HG03354 (cell line): ENCODE data around the gene PDE4D.
"Not testable (repeated sequence)": the region's sequence is repeated elsewhere in the genome, so short reads cannot be mapped to it uniquely, and the experiment has no call there.

Experiments
- ATAC-seq: cut with Tn5 transposase; IDR thresholded peaks from one replicate; pipeline ENCODE4 v1.9.1; 2021; ENCODE audit warnings: mild to moderate bottlenecking; ENCODE audit not compliant: unreplicated experiment, poor library complexity, severe bottlenecking

PDE4D gene

GRCh38 chr5:59330680-59331079, 562.8 kb downstream of the PDE4D start:
- no peak for ATAC-seq

- no peak for ATAC-seq
Measured at GRCh38 chr5:59328709-59329296, 564.7 kb downstream of the PDE4D start.

DNA sequence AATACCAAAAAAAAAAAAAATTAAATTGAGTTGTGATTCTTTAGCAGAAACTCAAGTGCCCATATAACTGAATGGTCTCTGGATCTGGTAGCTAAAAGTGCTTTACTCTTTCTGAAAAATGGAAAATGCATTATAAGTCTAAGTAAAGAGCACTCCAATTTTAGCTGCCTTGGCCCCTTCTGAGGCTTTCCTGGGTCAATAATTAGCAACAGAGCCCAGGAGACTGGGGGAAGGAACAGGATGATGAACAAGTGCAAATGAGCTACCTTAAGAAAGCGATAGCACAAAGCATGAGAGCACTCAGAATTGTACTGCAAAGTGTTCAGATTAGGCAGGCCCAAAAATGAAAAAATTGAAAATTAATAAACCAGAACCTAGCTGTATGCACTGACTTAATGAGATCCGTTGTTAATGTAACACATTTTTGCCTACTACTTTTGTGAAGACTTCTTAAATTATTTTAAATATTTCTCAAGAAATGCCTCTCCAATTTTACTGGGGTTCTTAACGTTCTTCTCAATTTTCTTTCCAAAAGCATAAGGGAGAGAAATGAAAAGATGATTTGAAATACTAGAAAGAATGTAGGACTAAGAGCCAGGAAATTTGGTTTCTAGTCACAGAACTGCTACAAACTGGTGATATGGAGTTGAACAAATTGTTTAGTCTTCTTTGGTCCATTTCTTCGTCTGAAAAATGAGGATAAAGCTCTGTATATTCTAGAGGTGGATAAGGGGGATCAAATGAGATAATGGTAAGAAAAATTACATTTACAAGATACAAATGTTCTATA, 566.1 kb downstream of the PDE4D start:
- ATAC-seq, result no peak

DNA sequence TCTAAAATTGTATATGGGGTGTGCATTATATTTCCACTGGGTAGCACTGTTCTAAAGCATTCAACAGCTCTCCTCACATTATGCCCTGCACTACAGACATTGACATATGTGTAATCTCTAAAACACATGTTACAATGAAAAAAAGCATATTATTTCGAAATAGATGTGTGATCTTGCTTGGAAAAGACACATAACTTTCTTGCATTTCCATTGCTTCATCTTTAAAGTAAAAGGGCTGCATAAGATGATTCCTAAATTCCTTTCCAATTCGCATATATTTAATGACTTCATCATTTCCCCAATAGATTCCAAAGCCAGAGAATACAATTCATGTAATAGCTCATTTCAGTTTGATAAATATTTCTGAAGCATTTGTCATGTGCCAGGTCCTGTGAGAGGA, 566.9 kb downstream of the PDE4D start:
- ATAC-seq, result no peak

- ATAC-seq, result no peak
Measured at GRCh38 chr5:59325070-59325469, 568.5 kb downstream of the PDE4D start.

- ATAC-seq, result no peak
Measured at GRCh38 chr5:59322894-59323293, 570.6 kb downstream of the PDE4D start.

DNA sequence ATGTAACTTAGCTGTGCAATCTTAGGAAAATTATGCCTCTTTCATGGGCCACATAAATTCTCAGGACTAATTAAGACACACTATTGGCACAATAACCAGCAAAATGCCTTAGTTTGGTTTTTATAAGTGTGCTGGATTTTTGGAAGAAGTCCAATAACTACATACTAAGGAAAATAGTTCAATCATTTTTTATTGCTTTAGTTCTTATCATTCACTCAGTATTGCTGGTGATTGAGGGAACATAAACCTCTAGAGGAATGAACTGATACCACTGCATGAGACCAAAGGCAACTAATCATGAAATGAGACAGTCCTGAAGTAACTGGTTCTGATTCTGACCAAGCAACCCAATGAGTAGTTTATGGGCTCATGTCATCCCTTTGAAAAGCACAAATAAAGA, 571.5 kb downstream of the PDE4D start:
- no peak for ATAC-seq

DNA sequence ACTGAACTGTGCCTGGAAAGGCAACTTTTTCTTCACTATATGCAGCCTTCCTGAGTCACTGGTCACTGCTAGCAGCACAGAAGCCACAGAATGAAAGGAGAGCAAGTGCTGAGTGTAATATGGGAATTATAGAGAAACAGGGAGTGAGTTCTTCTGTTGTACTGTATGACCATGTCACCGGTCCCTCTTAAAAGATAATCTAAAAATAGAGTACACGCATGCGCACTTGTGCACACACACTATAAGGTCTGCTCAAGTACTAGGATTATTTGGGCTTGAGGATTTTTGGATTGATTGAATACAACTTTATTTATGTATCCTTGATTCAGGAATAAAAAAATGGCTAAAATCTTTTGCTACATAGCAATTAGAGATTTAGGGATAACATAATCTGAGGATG, 571.9 kb downstream of the PDE4D start:
- ATAC-seq, result no peak

- ATAC-seq, result no peak
Measured at GRCh38 chr5:59320420-59320819, 573.1 kb downstream of the PDE4D start.

DNA sequence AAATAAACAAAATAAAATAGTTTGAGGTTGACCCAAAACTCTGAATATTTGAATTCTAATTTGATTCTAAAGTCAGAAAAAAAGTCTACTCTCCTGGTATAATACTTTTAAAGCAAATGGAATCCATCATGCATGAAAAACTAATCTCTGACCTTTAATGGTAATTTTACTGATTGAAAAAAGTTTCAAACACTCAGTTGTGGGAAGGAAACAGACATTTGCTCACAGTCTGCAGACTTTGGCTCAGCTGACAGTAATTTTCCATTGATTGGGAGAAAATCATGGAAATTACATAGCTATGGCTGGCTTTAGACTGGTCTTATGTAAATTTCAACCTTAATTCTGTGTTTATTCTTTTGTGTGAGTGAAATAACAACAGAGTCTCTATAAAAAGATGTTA, 574.3 kb downstream of the PDE4D start:
- ATAC-seq, result no peak

DNA sequence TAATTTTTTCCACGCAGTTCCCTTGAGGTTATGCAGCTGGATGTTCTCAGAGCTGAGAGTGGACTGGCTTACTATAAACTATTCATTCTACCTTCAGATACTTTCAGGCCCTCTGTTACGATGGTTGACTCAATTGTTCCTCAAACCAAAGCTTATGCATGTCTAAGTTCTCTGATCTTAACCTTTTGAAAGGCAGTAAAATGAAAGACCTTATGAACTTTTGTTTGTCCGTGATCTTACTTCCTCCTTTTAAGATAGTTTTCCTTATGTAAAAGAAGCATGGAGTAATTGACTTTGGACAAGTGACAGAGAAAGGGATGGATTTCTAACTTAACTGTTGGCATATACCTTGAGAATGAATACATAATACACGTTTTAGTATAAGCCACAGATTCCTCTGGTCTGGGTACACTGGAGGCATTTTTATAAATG, 575.7 kb downstream of the PDE4D start:
- no peak for ATAC-seq

GRCh38 chr5:59317023-59317773, 576.3 kb downstream of the PDE4D start:
- no peak for ATAC-seq

DNA sequence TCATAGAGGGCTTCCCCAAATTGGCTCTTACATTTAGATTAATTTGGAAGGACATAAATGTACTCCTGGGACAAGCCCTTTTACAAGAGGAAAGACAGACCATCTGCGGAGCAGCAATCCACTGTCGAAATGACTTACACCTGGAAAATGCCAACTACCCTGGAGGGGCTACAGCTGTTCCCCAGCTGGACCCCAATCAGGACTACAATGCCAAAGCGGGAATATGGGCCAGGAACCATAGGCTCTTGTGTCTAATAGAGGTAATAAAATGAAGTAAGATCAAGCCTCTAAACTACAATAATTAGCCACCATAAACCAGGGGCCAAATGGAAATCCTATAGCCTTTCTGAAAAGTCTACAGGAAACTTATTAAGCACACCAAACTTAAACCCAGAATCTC, 581.3 kb downstream of the PDE4D start:
- no peak for ATAC-seq

DNA sequence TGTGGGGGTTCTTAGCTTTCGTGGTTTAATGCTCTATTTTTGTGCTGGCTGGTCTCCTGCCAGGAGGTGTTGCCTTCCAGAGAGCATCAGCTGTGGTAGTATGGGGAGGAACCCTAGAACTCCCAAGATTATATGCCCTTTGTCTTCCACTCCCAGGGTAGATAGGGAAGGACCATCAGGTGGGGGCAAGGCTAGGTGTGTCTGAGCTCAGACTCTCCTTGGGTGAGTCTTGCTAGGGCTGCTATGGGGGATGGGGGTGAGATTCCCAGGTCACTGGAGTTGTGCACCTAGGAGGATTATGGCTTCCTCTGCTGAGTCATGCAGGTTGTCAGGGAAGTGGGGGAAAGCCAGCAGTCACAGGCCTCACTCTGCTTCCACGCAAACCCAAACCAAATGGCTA, 584.8 kb downstream of the PDE4D start:
- not testable (repeated sequence) for ATAC-seq

DNA sequence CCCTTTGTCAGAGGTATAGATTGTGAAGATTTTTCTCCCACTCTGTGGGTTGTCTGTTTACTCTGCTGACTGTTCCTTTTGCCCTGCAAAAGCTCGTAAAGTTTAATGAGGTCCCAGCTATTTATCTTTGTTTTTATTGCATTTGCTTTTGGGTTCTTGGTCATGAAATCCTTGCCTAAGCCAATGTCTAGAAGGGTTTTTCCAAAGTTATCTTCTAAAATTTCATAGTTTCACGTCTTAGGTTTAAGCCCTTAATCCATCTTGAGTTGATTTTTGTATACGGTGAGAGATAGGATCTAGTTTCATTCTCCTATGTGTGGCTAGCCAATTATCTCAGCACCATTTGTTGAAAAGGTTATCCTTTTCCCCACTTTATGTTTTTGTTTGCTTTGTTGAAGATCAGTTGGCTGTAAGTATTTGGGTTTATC, 590.2 kb downstream of the PDE4D start:
- ATAC-seq, result not testable (repeated sequence)

- ATAC-seq, result not testable (repeated sequence)
Measured at GRCh38 chr5:59302509-59302908, 591.0 kb downstream of the PDE4D start.

DNA sequence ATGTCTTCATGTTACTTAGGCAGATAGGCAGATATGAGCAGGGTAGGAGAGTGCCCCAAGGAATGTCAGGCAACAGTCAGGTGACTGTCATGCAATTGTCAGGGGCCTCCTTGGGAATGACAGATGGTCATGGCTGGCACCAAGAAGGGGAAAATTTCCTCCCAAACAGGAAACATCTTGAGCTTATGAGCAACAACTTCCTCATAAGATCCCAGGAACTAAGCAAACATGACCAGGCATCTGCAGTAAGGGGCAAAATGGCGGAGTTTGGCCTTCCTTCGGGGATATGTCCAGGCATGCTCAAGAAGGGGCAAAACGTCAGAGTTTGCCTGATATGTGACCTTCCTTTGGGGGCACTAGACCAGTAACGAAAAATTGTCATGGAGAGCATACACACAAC, 591.8 kb downstream of the PDE4D start:
- no peak for ATAC-seq

GRCh38 chr5:59300930-59301329, 592.6 kb downstream of the PDE4D start:
- no peak for ATAC-seq

GRCh38 chr5:59299006-59299405, 594.5 kb downstream of the PDE4D start:
- no peak for ATAC-seq

DNA sequence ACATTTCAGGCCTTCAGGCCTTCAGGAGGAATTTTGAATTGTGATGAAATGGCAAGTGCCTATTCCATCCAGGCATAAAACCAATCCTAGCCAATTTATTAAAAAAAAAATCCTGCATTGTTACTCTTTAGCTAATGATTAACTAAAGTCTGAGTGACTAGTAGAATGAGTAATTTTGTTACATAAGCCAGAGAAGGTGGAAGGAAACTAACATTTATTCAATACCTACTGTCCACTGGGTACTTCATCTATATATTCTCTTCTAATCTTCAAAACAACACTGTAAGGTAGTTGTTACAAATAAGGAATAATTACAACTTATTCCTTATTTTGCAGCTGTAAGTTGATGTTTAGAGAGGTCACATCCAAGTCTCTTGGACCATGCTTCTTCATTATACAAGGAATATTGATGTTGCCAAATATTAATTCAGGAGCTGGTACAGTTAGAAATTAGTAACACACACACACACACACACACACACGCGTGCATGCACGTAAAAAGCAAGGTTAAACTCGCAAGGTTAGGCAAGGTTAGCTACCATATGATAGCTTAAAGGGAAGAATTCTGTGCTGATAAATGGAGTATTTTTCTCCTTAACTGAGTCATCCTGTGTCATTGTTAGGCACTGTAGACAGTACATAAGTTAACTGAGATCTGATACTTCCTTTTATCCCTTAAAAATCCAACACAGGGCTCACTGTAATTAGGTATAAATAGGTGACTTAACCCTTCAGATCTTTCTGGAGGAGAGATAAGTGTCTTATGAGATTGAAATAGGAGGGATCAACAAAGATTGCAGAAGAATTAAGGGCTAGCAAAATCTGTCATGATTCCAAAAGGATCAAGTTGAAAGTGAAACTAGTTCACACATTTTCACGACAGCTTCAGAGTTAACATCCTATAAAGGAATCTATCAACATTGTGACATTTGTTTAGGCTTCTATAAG, 596.9 kb downstream of the PDE4D start:
- ATAC-seq, result no peak
